Epithelial cell of esophagus (primary cell): ENCODE measurements around the gene GAS5.
"Not testable (repeated sequence)": the region's sequence is repeated elsewhere in the genome, so short reads cannot be mapped to it uniquely, and the experiment has no call there.

ENCODE experiments used
- DNase-seq: peaks from one replicate; pipeline ENCODE4 v3.0.0; 2010; ENCODE audit warnings: low read depth
- H3K4me3 ChIP-seq: 2 replicates; pipeline ENCODE4 v1.5.1; 2011; ENCODE audit warnings: mild to moderate bottlenecking, low read length, control low read depth
- TF ChIP-seq, protein P1 (sequence below): IDR thresholded peaks from 2 replicates; pipeline ENCODE4 v1.5.1; 2011; ENCODE audit warnings: low read depth, mild to moderate bottlenecking, low read length, control low read depth, inconsistent platforms; ENCODE audit not compliant: insufficient read depth; ENCODE audit errors: missing control alignments

GAS5 gene

DNA sequence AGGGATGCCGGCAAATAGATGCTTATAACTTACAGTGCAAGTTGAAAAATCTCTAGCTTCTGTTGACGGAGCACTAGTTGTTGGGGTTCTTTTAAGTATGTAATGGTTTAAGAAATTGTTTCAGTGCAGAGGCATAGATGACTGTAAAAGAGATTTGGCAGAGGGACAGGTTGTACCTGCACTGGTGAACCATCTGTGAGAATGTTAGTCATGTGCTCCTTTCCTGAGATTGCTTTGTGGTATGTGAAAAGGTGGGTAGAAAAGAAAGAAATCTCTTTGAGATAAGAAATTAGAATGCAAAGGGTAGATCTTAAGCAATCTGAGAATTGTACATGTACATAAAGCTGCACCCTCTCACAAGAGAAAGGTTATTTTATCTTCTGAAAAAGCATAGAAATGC lies 19.8 kb upstream of the GAS5 start:
- DNase-seq, result no peak
- no peak overlapping the region for H3K4me3 ChIP-seq
- TF ChIP-seq, protein P1, sequence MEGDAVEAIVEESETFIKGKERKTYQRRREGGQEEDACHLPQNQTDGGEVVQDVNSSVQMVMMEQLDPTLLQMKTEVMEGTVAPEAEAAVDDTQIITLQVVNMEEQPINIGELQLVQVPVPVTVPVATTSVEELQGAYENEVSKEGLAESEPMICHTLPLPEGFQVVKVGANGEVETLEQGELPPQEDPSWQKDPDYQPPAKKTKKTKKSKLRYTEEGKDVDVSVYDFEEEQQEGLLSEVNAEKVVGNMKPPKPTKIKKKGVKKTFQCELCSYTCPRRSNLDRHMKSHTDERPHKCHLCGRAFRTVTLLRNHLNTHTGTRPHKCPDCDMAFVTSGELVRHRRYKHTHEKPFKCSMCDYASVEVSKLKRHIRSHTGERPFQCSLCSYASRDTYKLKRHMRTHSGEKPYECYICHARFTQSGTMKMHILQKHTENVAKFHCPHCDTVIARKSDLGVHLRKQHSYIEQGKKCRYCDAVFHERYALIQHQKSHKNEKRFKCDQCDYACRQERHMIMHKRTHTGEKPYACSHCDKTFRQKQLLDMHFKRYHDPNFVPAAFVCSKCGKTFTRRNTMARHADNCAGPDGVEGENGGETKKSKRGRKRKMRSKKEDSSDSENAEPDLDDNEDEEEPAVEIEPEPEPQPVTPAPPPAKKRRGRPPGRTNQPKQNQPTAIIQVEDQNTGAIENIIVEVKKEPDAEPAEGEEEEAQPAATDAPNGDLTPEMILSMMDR, result no peak

DNA sequence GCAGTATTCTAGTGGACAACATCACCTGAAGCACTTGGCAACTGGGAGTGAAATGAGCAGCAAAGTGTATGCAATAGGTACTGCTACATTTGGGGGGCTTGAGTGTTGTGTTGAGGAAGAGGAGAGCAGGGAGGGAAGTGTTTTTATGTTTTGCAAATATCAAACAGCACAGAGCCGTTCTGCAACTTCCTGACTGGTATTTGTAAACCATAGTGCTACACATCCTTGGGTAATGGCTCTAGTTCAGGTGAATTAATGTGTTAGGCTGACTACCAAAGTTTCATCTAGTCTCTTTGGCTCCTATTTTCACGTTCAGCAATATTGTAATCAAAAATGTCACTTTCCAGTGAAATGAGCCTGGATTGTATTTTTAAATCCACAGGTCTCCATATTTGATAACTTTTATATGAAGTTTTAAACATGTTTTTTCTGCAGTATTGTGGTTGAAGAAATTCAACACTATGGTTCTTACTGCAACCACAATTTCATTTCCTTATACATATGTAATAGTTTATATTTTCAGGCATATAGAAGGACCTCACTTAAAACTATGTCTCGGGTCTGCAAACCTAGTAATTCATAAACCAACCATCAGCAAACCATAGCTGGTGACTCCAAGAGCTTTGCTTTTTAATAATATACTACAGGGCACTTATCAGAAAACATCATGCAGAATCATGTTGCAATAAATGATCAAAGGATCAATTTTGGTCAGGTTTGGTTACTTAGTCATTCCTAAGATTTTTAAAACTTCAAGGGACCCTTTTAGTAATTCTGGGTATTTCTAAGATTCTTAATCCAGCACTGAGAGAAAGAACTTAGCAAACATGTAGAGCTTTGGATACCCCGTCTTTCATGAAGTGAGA lies 19.2 kb upstream of the GAS5 start:
- H3K4me3 ChIP-seq, result no peak overlapping the region
- no peak for DNase-seq
- TF ChIP-seq, protein P1, result no peak

DNA sequence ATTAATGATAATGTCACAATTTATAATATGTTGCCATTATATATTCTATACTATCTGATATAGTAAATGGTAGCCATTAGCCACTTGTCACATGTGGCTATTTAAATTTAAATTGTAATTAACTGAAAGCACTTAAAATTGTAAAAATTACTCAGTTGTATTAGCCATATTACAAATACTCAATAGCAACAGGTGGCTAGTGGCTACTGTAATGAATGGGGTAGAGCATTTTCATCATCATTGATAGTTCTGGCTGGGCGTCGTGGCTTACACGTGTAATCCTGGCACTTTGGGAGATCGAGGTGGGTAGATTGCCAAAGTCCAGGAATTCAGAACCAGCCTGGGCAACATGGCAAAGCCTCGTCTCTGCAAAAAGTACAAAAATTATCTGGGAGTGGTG lies 16.9 kb upstream of the GAS5 start:
- TF ChIP-seq, protein P1, result no peak
- no peak overlapping the region for H3K4me3 ChIP-seq
- no peak for DNase-seq

DNA sequence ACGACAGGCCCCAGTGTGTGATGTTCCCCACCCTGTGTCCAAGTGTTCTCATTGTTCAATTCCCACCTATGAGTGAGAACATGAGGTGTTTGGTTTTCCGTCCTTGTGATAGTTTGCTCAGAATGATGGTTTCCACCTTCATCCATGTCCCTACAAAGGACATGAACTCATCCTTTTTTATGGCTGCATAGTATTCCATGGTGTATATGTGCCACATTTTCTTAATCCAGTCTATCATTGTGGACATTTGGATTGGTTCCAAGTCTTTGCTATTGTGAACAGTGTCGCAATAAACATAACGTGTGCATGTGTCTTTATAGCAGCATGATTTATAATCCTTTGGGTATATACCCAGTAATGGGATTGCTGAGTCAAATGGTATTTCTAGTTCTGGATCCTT lies 13.3 kb upstream of the GAS5 start:
- not testable (repeated sequence) for H3K4me3 ChIP-seq, DNase-seq

DNA sequence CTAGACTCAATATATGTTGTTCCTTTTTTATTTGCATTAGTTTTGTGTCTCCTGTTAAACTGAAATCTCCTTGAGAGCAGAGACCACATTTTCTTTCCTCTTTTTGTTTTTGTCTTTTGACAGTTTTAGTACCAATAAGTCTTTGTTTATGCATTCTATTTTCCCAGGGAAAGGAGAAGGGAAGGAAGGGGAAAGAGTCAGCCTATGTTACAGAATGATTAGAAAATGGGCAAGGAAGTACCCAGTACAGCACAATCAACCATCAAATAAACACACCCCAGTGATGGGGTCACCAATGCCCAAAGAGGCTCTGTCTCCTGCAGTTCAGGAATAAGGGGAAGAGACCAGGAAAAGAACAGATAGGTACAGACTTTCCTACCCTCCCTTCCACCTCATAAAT lies 10.5 kb upstream of the GAS5 start:
- TF ChIP-seq, protein P1, result no peak
- no peak for DNase-seq
- no peak overlapping the region for H3K4me3 ChIP-seq

DNA sequence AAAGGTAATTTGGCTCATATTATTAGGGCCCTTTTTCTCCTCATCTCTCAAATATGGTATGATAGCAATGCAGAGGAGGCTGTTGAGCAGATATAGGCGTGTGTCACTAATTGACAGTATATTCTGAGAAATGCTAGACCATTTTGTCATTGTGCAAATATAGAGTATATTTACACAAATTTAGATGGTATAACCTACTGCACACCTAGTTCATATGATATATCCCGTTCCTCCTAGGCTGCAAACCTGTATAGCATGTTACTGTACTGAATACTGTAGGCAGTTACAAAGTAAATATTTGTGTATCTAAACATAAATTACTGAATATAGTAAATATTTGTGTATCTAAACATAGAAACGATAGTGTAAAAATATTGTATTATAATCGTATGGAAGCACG lies 8.9 kb upstream of the GAS5 start:
- no peak overlapping the region for H3K4me3 ChIP-seq
- TF ChIP-seq, protein P1, result no peak
- no peak for DNase-seq

DNA sequence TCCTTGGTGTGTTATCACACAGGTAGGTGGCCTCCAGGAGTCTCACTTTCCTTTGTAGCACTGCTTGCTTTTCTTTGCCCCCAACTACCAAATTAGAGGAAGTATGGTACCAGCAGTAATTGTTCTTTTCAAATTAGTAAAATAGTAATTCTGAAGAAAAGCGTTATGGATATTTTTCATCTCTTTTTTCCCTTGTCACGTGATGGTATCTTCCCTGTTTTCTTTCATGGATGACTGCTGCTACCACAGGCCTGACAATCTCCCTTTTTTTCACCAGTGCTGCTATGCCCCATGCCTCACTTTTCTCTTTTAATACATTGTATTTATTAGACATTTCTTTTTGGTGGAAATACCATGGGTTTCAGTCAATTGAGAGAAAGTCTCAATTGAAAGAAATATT lies 3.7 kb upstream of the GAS5 start:
- TF ChIP-seq, protein P1, result no peak

DNA sequence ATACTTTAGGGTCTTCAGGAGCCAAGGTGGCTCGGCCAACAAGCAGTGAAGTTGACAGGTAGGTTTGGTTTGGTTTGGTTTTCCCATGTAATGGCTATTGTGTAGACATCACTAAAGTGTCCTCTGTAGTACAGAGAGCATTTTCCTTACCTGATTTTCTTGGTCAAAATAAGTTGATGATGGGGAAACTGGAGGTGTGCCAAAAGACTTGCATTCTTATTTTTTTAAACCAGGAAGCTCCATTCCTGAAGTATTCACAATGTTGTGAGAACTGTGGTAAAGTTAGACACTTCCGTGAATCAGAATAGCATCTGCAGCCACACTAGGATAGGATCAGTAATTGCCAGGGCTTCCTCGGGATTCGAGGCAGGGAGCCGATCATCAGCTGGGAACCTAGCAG lies 3.3 kb upstream of the GAS5 start:
- no peak overlapping the region for H3K4me3 ChIP-seq
- TF ChIP-seq, protein P1, result no peak
- no peak for DNase-seq

More for the DNA sequence above, 3.7 kb upstream of the GAS5 start:
- no peak for DNase-seq
- H3K4me3 ChIP-seq, result no peak overlapping the region
